ENCODE results near the gene LPAR2. TPM values are rescaled to one million over a fixed set of nuclear protein-coding genes. Genes with fewer than 3 reads are reported as not detected.

LPAR2 gene
- total RNA-seq (ENCODE audit: unreplicated experiment): 35.5 TPM
- long read RNA-seq, partial matches to known transcripts: 3 of 11 reads
- long read RNA-seq, other reads (novel, unspliced or antisense): 5 of 11 reads

- H3K27me3 Mint-ChIP-seq (ENCODE audit: unreplicated experiment): peaks cover 20% of the 10 kb centered on the region
- H3K4me3 Mint-ChIP-seq (ENCODE audit: unreplicated experiment): peak within 1 kb of the TSS; percentile 92
- H3K4me1 Mint-ChIP-seq (ENCODE audit: unreplicated experiment): peaks cover 5% of the 10 kb centered on the region
- DNase-seq (ENCODE audit: low spot score): peak; percentile 41
- peak within 1 kb of the TSS; percentile 72 for H3K27ac Mint-ChIP-seq (ENCODE audit: unreplicated experiment)
- H3K36me3 Mint-ChIP-seq (ENCODE audit: low read depth, unreplicated experiment): peaks cover 17% of the 10 kb centered on the region
- H3K9me3 Mint-ChIP-seq (ENCODE audit: unreplicated experiment): no peaks in the 10 kb centered on the region
- TF ChIP-seq CTCF (IDR thresholded peaks at IDR 0.05; ENCODE audit: unreplicated experiment): peak; percentile 37
These were observed at the start of gene LPAR2 for GRCh38 chr19:19627621-19628500. Gene LPAR2, minus strand, starts transcription at chr19:19628220. Its CDS starts 945 bp downstream, at chr19:19627275.

- no peak overlapping the region for H3K27ac Mint-ChIP-seq (ENCODE audit: unreplicated experiment)
- peaks cover 4% of the 10 kb centered on the region for H3K9me3 Mint-ChIP-seq (ENCODE audit: unreplicated experiment)
- peak overlapping the region; percentile 73 for H3K4me3 Mint-ChIP-seq (ENCODE audit: unreplicated experiment)
- H3K27me3 Mint-ChIP-seq (ENCODE audit: unreplicated experiment): peaks cover 1% of the 10 kb centered on the region
- no peak for TF ChIP-seq CTCF (IDR thresholded peaks at IDR 0.05; ENCODE audit: unreplicated experiment)
- no peak for DNase-seq (ENCODE audit: low spot score)
- H3K36me3 Mint-ChIP-seq (ENCODE audit: low read depth, unreplicated experiment): peaks cover 58% of the 10 kb centered on the region
- no peaks in the 10 kb centered on the region for H3K4me1 Mint-ChIP-seq (ENCODE audit: unreplicated experiment)
These were observed 49.6 kb upstream of the LPAR2 start for GRCh38 chr19:19677579-19677978.

GRCh38 chr19:19674315-19674714 lies 46.3 kb upstream of the LPAR2 start:
- H3K36me3 Mint-ChIP-seq (ENCODE audit: low read depth, unreplicated experiment): peaks cover 39% of the 10 kb centered on the region
- H3K27me3 Mint-ChIP-seq (ENCODE audit: unreplicated experiment): peaks cover 10% of the 10 kb centered on the region
- peaks cover 4% of the 10 kb centered on the region for H3K9me3 Mint-ChIP-seq (ENCODE audit: unreplicated experiment)
- H3K4me1 Mint-ChIP-seq (ENCODE audit: unreplicated experiment): peaks cover 11% of the 10 kb centered on the region
- no peak for TF ChIP-seq CTCF (IDR thresholded peaks at IDR 0.05; ENCODE audit: unreplicated experiment)
- DNase-seq (ENCODE audit: low spot score): no peak
- peak overlapping the region; percentile 1 for H3K4me3 Mint-ChIP-seq (ENCODE audit: unreplicated experiment)
- no peak overlapping the region for H3K27ac Mint-ChIP-seq (ENCODE audit: unreplicated experiment)

GRCh38 chr19:19672816-19673215 lies 44.8 kb upstream of the LPAR2 start:
- Mint-ChIP-seq H3K36me3 (ENCODE audit: low read depth, unreplicated experiment) (peaks cover 27% of the 10 kb centered on the region), H3K27ac (ENCODE audit: unreplicated experiment) (no peak overlapping the region), H3K9me3 (ENCODE audit: unreplicated experiment) (peaks cover 2% of the 10 kb centered on the region), H3K27me3 (ENCODE audit: unreplicated experiment) (peaks cover 10% of the 10 kb centered on the region), H3K4me1 (ENCODE audit: unreplicated experiment) (peaks cover 17% of the 10 kb centered on the region), H3K4me3 (ENCODE audit: unreplicated experiment) (no peak overlapping the region)
- DNase-seq (ENCODE audit: low spot score): no peak
- no peak for TF ChIP-seq CTCF (IDR thresholded peaks at IDR 0.05; ENCODE audit: unreplicated experiment)

- peak overlapping the region; percentile 84 for H3K27ac Mint-ChIP-seq (ENCODE audit: unreplicated experiment)
- H3K4me1 Mint-ChIP-seq (ENCODE audit: unreplicated experiment): peaks cover 17% of the 10 kb centered on the region
- no peak for TF ChIP-seq CTCF (IDR thresholded peaks at IDR 0.05; ENCODE audit: unreplicated experiment)
- H3K27me3 Mint-ChIP-seq (ENCODE audit: unreplicated experiment): peaks cover 12% of the 10 kb centered on the region
- no peak for DNase-seq (ENCODE audit: low spot score)
- peaks cover 6% of the 10 kb centered on the region for H3K36me3 Mint-ChIP-seq (ENCODE audit: low read depth, unreplicated experiment)
- H3K4me3 Mint-ChIP-seq (ENCODE audit: unreplicated experiment): peak overlapping the region; percentile 92
- no peaks in the 10 kb centered on the region for H3K9me3 Mint-ChIP-seq (ENCODE audit: unreplicated experiment)
These were observed 42.1 kb upstream of the LPAR2 start for GRCh38 chr19:19670070-19670551.
